Measurements from ENCODE around the gene CCDC63.
"Not testable (repeated sequence)": the region's sequence is repeated elsewhere in the genome, so short reads cannot be mapped to it uniquely, and the experiment has no call there.

The CCDC63 gene

GRCh38 chr12:110844551-110845338 lies 2.0 kb upstream of the CCDC63 start:
- DNase-seq (ENCODE audit: low read depth), result no peak

GRCh38 chr12:110845339-110845682 lies 1.5 kb upstream of the CCDC63 start:
- DNase-seq (ENCODE audit: low read depth), result no peak

GRCh38 chr12:110848314-110848923 lies 1.6 kb downstream of the CCDC63 start:
- no peak for DNase-seq (ENCODE audit: low read depth)

- no peak for DNase-seq (ENCODE audit: low read depth)
Observed at GRCh38 chr12:110849221-110849620, 2.4 kb downstream of the CCDC63 start.

- DNase-seq (ENCODE audit: low read depth), result no peak
Observed at GRCh38 chr12:110849748-110850403, 3.1 kb downstream of the CCDC63 start.

GRCh38 chr12:110850762-110851161 lies 4.0 kb downstream of the CCDC63 start:
- DNase-seq (ENCODE audit: low read depth), result no peak

- no peak for DNase-seq (ENCODE audit: low read depth)
Observed at GRCh38 chr12:110853836-110854235, 7.0 kb downstream of the CCDC63 start.

GRCh38 chr12:110856542-110856941 lies 9.8 kb downstream of the CCDC63 start:
- DNase-seq (ENCODE audit: low read depth), result no peak

GRCh38 chr12:110857528-110857927 lies 10.7 kb downstream of the CCDC63 start:
- no peak for DNase-seq (ENCODE audit: low read depth)

- DNase-seq (ENCODE audit: low read depth), result not testable (repeated sequence)
Observed at GRCh38 chr12:110857954-110858353, 11.2 kb downstream of the CCDC63 start.

- no peak for DNase-seq (ENCODE audit: low read depth)
Observed at GRCh38 chr12:110858848-110859247, 12.1 kb downstream of the CCDC63 start.

GRCh38 chr12:110860833-110861296 lies 14.1 kb downstream of the CCDC63 start:
- no peak for DNase-seq (ENCODE audit: low read depth)

- DNase-seq (ENCODE audit: low read depth), result no peak
Observed at GRCh38 chr12:110861729-110862128, 14.9 kb downstream of the CCDC63 start.

- DNase-seq (ENCODE audit: low read depth), result no peak
Observed at GRCh38 chr12:110862329-110862728, 15.5 kb downstream of the CCDC63 start.

- no peak for DNase-seq (ENCODE audit: low read depth)
Observed at GRCh38 chr12:110863161-110863560, 16.4 kb downstream of the CCDC63 start.

GRCh38 chr12:110865521-110865920 lies 18.7 kb downstream of the CCDC63 start:
- no peak for DNase-seq (ENCODE audit: low read depth)

GRCh38 chr12:110869026-110869425 lies 22.2 kb downstream of the CCDC63 start:
- DNase-seq (ENCODE audit: low read depth), result no peak

GRCh38 chr12:110869803-110870202 lies 23.0 kb downstream of the CCDC63 start:
- no peak for DNase-seq (ENCODE audit: low read depth)

GRCh38 chr12:110872100-110872499 lies 25.3 kb downstream of the CCDC63 start:
- DNase-seq (ENCODE audit: low read depth), result no peak

GRCh38 chr12:110874351-110874750 lies 27.6 kb downstream of the CCDC63 start:
- no peak for DNase-seq (ENCODE audit: low read depth)

GRCh38 chr12:110874781-110875180 lies 28.0 kb downstream of the CCDC63 start:
- DNase-seq (ENCODE audit: low read depth), result no peak

GRCh38 chr12:110880651-110881050 lies 33.9 kb downstream of the CCDC63 start:
- no peak for DNase-seq (ENCODE audit: low read depth)

GRCh38 chr12:110883251-110883650 lies 36.5 kb downstream of the CCDC63 start:
- DNase-seq (ENCODE audit: low read depth), result no peak

All from HS-5 (cell line).